GM12874 (cell line): ENCODE measurements around the gene MEGF6.

ENCODE experiments used
- CTCF ChIP-seq: IDR thresholded peaks from 2 replicates; pipeline ENCODE4 v1.5.1; 2011; ENCODE audit warnings: low read depth, mild to moderate bottlenecking, control low read depth, low read length, moderate library complexity; ENCODE audit not compliant: insufficient read depth

MEGF6 gene

GRCh38 chr1:3649342-3650247 is 38.3 kb upstream of the MEGF6 start, which contains the start of gene WRAP73:
Gene WRAP73 (minus strand): TSS chr1:3650103. CDS start chr1:3649999, 104 bp downstream.
- peak; percentile 51 for TF ChIP-seq CTCF

GRCh38 chr1:3646596-3646995 is 35.3 kb upstream of the MEGF6 start:
- no peak for TF ChIP-seq CTCF

GRCh38 chr1:3645666-3646355 is 34.5 kb upstream of the MEGF6 start:
- no peak for TF ChIP-seq CTCF

- TF ChIP-seq CTCF, result no peak
Observed at GRCh38 chr1:3645247-3645646, 33.9 kb upstream of the MEGF6 start.

- TF ChIP-seq CTCF, result no peak
Observed at GRCh38 chr1:3644273-3644672, 33.0 kb upstream of the MEGF6 start.

GRCh38 chr1:3642919-3643675 is 31.8 kb upstream of the MEGF6 start:
- TF ChIP-seq CTCF, result no peak

GRCh38 chr1:3641816-3642215 is 30.5 kb upstream of the MEGF6 start:
- no peak for TF ChIP-seq CTCF
